ENCODE measurements around the gene ATP2B2.

ATP2B2 gene

DNA sequence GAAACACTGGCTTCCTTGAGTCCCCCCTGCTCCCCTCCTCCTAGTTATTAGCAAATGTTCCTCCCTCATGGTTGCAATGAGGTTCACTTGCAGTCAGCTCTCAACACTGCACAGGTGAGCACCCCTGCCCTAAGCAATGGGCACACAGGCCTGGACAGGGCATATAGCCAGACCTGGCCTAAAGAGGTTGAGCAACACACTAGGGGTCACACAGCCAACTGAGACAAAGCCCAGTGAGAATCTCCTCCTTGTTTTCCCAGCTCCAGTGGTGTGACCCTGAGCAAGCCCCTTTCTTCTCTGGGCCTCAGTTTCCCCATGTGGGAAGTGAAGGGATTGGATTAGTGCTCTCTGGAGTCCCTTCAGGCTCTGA lies 49.9 kb downstream of the ATP2B2 start:
- Histone ChIP-seq H3K4me3 (ENCODE audit: low read depth in 1 of 2, low read length in 1 of 2) (no peak overlapping the region), H3K36me3 (no peaks in the 10 kb centered on the region), H3K9me3 (no peaks in the 10 kb centered on the region), H3K27ac (no peak overlapping the region), H3K27me3 (peaks cover 30% of the 10 kb centered on the region), H3K4me1 (ENCODE audit: control insufficient read depth in 1 of 2, insufficient read depth in 1 of 2, low read depth in 1 of 2, low read length in 1 of 2) (no peaks in the 10 kb centered on the region)
- TF ChIP-seq, protein P1, sequence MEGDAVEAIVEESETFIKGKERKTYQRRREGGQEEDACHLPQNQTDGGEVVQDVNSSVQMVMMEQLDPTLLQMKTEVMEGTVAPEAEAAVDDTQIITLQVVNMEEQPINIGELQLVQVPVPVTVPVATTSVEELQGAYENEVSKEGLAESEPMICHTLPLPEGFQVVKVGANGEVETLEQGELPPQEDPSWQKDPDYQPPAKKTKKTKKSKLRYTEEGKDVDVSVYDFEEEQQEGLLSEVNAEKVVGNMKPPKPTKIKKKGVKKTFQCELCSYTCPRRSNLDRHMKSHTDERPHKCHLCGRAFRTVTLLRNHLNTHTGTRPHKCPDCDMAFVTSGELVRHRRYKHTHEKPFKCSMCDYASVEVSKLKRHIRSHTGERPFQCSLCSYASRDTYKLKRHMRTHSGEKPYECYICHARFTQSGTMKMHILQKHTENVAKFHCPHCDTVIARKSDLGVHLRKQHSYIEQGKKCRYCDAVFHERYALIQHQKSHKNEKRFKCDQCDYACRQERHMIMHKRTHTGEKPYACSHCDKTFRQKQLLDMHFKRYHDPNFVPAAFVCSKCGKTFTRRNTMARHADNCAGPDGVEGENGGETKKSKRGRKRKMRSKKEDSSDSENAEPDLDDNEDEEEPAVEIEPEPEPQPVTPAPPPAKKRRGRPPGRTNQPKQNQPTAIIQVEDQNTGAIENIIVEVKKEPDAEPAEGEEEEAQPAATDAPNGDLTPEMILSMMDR (IDR thresholded peaks at IDR 0.05) = no peak

DNA sequence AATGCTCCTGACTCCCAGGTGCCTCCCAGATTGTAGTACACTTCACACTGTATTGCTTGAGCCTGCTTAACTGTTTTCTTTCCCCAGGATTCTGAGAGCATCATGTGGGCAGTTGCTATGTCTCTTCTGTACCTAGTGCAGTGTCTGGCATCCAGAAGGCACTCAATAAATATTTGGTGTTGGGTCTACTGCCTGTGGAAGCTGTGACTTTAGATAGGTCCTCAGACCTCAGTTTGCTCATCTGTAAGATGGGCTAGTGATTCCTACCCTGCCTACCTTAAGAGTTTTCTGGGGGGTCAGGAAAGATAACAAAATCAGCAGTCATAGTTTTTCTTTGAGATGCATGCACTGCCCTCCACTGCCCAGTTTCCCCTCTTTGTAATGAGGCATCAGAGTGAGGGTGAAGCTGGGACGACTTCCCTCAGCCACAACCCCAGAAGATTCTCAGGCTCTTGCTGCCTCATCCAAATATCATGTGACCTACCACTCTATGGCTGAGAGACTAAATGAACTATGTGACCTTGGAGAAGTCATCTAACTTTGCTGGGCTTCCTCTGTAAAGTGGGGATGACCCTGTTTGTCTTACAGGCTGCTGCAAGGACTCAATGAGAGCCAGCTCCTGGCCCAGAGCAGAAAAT lies 50.4 kb downstream of the ATP2B2 start:
- Histone ChIP-seq H3K27ac (no peak overlapping the region), H3K9me3 (no peaks in the 10 kb centered on the region), H3K4me1 (ENCODE audit: control insufficient read depth in 1 of 2, insufficient read depth in 1 of 2, low read depth in 1 of 2, low read length in 1 of 2) (no peaks in the 10 kb centered on the region), H3K4me3 (ENCODE audit: low read depth in 1 of 2, low read length in 1 of 2) (no peak overlapping the region), H3K27me3 (peaks cover 35% of the 10 kb centered on the region), H3K36me3 (no peaks in the 10 kb centered on the region)
- TF ChIP-seq, protein P1 (IDR thresholded peaks at IDR 0.05) = no peak

DNA sequence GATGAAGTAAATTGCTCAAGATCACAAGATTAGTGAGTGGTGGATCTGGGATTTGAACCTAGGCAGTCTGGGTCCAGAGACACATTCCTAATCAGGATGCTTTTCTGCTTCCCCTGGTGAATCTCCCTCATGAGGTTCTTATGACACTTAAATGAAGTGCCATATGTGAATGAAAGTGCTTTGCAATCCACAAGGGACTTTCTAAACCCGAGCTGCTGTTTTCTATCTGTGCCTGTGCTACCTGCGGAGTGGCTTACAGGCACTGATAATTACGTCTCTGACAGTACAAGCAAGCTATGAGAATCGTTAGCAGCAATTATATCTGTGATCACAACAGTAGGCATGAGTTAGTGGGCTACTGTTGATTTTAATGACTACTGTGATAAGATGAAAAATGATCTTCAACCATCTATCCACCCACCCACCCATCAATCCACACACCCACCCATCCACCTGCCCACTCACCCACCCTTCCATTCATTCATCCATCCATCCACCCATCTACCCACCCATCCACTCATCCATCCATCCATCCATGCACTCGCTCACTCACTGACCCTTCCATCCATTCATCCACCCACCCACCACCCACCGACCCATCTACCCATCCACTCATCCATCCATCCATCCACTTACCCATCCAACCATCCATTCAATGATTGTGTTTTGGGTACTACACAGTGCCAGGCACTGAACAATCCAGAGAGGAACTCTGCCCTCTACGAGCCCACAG lies 51.8 kb downstream of the ATP2B2 start:
- H3K4me3 ChIP-seq (ENCODE audit: low read depth in 1 of 2, low read length in 1 of 2) = no peak overlapping the region
- TF ChIP-seq, protein P1 (IDR thresholded peaks at IDR 0.05) = no peak
- no peaks in the 10 kb centered on the region for H3K36me3 ChIP-seq

DNA sequence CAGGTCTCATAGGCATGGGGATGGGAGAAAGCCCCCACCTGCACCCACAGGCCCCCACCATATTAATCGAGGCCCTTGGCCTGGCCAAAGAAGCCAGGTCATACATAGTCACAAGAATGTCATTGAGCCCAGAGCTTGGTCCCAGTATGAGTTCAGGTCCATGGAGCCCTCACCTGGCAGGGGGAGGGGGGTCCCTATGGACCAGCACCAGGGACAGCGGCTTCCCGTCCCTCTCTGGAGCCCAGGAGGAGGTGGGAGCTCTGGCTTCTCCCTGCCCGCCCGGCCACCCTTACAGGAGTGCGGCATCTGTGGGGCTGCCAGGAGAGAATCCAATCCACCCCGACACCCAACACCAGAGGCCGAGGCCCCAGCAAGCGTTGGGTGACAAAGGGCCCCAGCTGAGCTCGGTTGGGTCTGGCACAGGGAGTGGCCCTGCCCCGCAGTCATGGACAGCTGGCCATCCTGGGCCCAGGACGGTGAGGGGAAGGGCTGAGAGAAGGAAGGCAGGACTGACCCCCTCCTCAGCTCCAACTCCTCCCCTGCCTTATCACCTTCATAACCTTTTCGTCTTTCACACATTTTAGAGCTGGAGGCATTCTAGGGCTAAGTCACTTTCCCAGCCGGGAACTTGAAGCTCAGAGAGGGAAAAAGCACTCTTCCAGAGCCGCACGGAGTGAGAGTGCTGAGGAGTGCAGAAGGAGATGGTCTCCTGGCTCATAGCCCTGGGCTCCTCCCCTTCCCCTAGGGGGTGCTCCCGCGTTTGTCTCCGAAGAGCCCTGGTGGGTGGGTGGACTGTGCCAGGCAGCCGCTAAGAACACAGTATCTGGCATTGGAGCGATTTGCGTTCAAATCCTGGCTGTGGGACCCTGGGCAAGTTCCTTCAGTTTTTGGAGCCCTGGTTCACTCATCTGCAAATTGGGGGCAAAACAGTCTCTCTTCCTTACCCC lies 54.6 kb downstream of the ATP2B2 start:
- H3K4me3 ChIP-seq (ENCODE audit: low read depth in 1 of 2, low read length in 1 of 2) = no peak overlapping the region
- no peak overlapping the region for H3K27ac ChIP-seq
- no peaks in the 10 kb centered on the region for H3K36me3 ChIP-seq
- TF ChIP-seq, protein P1 (IDR thresholded peaks at IDR 0.05) = no peak
- H3K9me3 ChIP-seq = no peaks in the 10 kb centered on the region
- H3K27me3 ChIP-seq = peaks cover 40% of the 10 kb centered on the region
- H3K4me1 ChIP-seq (ENCODE audit: control insufficient read depth in 1 of 2, insufficient read depth in 1 of 2, low read depth in 1 of 2, low read length in 1 of 2) = no peaks in the 10 kb centered on the region

More for the DNA sequence above, 51.8 kb downstream of the ATP2B2 start:
- no peaks in the 10 kb centered on the region for H3K9me3 ChIP-seq
- H3K27ac ChIP-seq = no peak overlapping the region
- H3K27me3 ChIP-seq = peaks cover 38% of the 10 kb centered on the region
- no peaks in the 10 kb centered on the region for H3K4me1 ChIP-seq (ENCODE audit: control insufficient read depth in 1 of 2, insufficient read depth in 1 of 2, low read depth in 1 of 2, low read length in 1 of 2)

DNA sequence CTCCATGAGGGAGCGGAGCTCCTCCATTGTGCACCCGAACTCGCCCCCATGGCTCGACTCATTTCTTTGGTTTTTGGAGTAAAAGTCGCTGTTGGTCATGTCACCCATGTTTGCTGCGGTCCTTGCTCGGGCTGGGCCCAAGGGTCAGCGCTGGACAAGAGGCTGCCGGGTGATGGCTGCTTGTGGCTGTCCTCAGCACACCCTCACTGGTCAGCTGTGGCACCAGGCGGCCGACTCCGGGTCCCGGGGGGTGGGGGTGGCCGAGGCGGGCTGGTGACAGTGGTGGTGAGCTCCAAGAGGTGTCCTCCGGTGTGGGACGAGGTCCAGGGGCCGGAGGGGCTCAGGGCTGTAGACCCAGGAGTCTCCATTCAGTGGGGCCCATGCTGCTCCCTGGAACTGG lies 56.0 kb downstream of the ATP2B2 start:
- Histone ChIP-seq H3K9me3 (no peaks in the 10 kb centered on the region), H3K36me3 (no peaks in the 10 kb centered on the region), H3K27ac (no peak overlapping the region), H3K27me3 (peaks cover 45% of the 10 kb centered on the region), H3K4me3 (ENCODE audit: low read depth in 1 of 2, low read length in 1 of 2) (no peak overlapping the region), H3K4me1 (ENCODE audit: control insufficient read depth in 1 of 2, insufficient read depth in 1 of 2, low read depth in 1 of 2, low read length in 1 of 2) (no peaks in the 10 kb centered on the region)
- TF ChIP-seq, protein P1 (IDR thresholded peaks at IDR 0.05) = no peak
